Stimulated activated CD8-positive, alpha-beta memory T cell treated with anti-CD3 and anti-CD28 coated beads, Interleukin-7, amount 100 ng/mL, for 4 hours (primary cell): ENCODE results near the gene NOVA1.

Experiments
- DNase-seq, 2 donors: peaks; one replicate each; pipeline ENCODE4 v3.0.0-alpha.2; 2020; ENCODE audit warnings: low read depth in 2 of 2

The NOVA1 gene

GRCh38 chr14:26444822-26445221 lies 153.0 kb downstream of the NOVA1 start:
- DNase-seq: no peak

DNA sequence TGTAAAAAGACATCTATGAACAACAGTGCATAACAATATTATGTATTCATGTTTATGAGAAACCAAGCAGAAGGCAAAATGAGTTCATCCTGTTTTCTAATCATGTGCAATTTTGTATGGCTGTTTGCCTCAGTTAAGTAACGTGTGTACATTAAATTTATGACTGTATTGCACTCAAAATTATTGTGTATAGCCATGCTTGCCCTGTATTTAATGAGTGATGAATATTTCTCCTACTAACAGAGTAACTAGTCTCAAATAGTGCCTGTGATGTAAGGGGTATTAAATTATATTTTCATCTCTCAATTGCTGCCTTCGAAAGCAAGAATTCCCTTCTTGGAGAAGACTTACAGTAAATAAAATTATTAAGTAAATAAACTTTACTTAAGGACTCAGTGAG lies 154.2 kb downstream of the NOVA1 start:
- no peak for DNase-seq

GRCh38 chr14:26429205-26429604 lies 168.6 kb downstream of the NOVA1 start:
- DNase-seq: no peak

DNA sequence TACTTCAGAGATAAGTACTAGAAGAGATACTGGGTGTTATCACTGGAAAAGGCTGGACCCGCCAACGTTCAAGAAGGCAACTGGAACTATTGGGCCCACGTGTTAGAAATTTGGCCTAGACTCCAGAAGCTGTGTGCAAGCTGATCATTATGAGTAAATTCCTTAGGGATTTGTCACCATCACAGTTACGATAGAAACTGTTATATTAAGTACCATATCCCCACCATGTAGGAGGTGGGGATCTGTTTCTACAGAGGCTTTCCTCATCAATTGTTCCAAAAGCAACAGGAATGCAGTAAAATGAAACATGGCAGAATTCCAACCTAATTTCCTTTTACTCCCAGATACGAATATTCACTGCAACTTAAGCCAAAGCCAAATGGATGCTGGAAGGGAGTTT lies 170.7 kb downstream of the NOVA1 start:
- DNase-seq: no peak

DNA sequence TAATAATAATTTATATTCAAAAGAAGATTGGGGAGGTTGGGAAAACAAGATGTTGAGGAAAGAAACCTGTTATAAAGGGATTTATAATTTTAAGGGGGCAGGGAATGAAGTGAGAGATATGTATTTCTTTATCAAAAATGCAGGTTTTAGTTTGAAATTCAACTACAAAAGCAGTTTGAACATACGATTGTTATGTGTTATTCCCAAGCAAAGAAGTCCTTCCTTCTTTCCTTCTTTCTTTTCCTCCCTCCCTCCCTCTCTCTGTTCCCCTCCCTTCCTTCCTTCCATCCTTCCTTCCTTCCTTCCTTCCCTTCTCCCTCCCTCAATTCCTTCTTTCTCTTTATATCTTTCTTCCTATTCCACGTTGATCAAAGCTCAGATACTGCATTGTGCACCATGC lies 173.3 kb downstream of the NOVA1 start:
- DNase-seq: no peak

DNA sequence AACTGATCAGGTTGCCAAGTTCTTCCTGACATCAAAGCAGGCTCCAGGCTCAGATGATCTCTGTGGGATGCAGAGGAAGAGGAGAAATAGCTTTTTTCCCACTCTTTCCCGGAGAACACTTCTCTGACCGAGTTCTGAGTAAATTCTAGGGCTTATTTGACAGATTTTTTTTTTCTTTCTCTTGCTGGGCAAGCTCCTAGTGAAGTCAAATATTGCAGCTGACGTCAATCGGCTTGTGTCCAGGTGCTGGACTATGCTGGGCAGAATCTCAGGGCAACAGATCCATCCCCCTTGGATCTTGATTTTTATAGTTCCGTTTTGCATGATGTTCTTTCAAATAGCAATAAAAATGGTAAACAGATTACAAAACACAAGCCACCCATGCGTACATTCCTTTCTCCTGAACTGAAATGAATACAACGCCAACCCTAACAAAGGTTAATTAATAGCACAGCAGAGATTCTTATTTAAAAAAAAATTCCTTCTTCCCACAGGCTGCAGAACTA lies 182.2 kb downstream of the NOVA1 start:
- no peak for DNase-seq

DNA sequence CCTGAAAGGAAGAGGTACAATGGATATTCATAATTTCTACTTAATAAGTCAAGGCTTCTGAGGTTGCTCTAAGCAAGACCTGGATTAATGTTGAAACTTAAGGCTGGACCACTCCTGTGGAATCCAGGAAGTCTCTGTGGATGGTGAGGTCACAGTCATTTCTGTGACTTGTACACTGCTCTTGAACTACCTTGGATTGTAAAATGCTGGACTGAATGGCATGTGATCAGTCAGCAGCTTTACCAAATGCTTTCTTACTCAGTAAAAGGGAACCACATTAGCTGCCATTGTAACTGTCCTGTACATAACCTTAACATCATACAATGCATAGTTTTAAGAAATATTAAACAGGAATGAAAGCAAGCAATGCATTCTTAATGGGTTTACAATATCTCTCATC lies 182.9 kb downstream of the NOVA1 start:
- no peak for DNase-seq

- DNase-seq: no peak
These were observed 183.7 kb downstream of the NOVA1 start for GRCh38 chr14:26414103-26414502.

DNA sequence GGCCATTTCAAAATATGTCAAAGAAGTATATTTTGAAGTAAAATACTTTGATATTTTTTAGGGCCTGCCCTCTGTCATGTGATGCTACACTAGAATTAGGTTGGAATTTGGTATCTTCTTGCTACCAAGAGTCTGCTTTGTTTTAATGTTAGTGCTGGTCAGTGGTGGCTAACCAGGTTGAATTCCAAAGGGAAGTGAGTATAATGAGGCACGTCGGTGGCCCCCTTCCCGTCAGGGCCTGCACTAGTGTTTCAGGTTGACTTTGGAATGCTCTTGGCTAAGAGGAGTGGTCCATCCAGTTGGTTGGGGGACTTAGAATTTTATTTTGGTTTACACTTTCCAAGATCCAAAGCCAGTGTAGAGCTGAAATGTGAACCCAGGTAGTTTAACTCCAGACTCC lies 185.4 kb downstream of the NOVA1 start:
- no peak for DNase-seq

GRCh38 chr14:26410189-26410685 lies 187.6 kb downstream of the NOVA1 start:
- no peak for DNase-seq

- no peak for DNase-seq
These were observed 192.9 kb downstream of the NOVA1 start for GRCh38 chr14:26404927-26405326.

GRCh38 chr14:26403760-26404159 lies 194.1 kb downstream of the NOVA1 start:
- no peak for DNase-seq

- no peak for DNase-seq
These were observed 195.7 kb downstream of the NOVA1 start for GRCh38 chr14:26402126-26402525.

DNA sequence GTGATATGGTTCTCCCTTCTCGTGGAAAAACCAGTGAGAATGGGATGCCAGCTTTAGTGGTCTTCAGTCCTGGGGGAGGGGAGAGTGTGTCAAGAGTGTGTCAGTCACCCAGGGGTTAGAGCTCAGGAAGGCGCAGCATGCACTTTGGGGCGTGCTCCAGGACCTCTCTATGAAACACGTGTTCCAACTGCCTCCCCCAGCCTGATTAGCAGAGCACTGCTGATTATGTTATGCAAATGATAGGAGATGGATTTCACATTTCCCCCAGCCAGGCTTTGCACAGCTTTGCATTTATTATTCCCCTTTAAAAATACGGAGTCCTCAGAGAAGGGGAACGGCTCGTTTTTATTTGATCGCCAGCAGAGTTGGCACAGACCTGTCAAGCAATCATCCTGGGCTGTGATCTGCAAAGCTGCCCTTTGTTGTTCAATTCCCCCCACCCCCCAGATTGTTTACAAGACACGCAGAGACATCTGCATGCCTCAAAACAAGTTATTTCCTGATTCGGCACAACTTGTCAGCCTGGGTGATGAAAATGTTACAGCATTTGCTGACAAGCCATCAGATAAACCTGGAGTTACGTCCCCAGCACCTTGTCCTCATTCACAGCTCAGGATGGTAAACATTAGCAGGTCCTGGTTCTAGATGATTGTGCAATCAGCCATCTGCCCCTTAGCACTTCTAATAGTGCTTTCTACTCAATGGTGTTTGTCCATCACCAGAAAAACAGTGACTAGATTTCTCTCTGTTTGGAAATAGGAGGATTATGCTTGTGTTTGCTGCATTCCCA lies 196.5 kb downstream of the NOVA1 start:
- DNase-seq: no peak

DNA sequence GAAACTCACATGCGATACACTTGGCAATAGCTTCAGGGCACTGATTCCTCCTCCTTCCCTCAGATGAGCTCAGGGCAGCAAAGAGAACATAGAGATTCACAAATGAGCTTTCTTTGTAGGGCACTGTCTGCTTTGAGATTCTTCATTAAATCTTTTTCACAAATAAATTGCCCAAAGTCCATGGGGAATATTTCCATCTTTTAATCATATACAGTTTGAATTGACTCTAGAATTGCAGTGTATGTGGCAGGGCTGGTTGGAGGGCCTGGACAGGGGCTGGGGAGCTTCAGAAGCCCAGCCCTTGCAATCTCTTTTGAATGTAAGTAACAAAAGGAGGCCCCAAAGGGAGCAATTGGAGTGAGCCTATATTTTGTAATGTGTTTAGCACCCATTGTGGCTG lies 197.5 kb downstream of the NOVA1 start:
- DNase-seq: no peak

DNA sequence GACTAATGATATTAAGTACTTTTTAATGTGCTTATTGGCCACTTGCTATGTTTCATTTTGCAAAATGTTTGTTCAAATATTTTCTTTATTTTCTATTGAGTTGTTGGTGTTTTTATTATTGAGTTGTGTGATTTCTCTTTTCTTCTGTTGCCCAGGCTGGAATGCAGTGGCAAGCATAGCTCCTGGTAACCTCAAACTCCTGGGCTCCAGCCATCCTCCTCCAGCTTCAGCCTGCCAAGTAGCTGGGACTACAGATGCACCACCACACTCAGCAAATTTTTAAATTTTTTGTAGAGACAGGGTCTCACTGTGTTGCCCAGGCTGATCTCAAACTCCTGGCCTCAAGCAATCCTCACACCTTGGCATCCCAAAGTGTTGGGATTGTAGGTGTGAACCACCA lies 199.2 kb downstream of the NOVA1 start:
- no peak for DNase-seq
